ENCODE results near the gene OPA1. TPM values are rescaled to one million over a fixed set of nuclear protein-coding genes. Genes with fewer than 3 reads are reported as not detected.
"Not testable (repeated sequence)": the region's sequence is repeated elsewhere in the genome, so short reads cannot be mapped to it uniquely, and the experiment has no call there.

OPA1 gene
- total and polyA plus RNA-seq, 2 experiments from 2014 or later: 29.0 to 42.2 TPM

DNA sequence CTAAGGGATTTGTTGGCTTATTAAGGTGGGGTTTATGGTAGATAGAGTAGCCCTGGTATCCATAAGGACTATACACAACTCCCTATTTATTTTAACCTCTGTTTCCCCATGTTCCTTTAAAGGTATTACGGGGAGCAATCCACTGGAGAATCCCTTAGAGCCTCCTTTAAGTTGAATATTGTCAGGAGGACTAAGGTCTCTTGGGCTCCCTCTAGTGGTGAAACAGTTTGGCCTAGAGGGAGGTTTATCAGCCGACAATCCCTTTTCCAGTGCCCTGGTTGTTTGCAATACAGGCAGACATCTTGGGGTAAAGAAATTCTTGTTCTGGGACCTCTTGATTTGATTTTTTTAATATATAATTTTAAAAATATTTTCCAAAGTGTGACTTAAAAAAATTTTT is 12.9 kb downstream of the OPA1 start:
- Histone ChIP-seq H3K27me3 (replicated peaks; ENCODE audit: insufficient read depth) (no peaks in the 10 kb centered on the region), H3K4me1 (ENCODE audit: insufficient read depth) (no peaks in the 10 kb centered on the region), H3K9me3 (ENCODE audit: low read depth) (no peaks in the 10 kb centered on the region), H3K27ac (no peak overlapping the region), H3K4me3 (no peak overlapping the region), H4K20me1 (ENCODE audit: insufficient read depth) (no peaks in the 10 kb centered on the region), H3K9ac (no peak overlapping the region), H3F3A (ENCODE audit: insufficient read depth) (peaks cover 10% of the 10 kb centered on the region; the same call in 1 of the 2 replicates), H3K79me2 (ENCODE audit: insufficient read depth) (peaks cover 95% of the 10 kb centered on the region), H3K4me2 (ENCODE audit: unreplicated experiment) (no peak overlapping the region), H3K9me2 (ENCODE audit: insufficient read depth) (no peaks in the 10 kb centered on the region), H3K36me3 (ENCODE audit: low read depth) (no peaks in the 10 kb centered on the region), H2AFZ (no peak overlapping the region)
- no peak for TF ChIP-seq EZH2phosphoT487 (IDR thresholded peaks at IDR 0.05; ENCODE audit: insufficient read depth, low read depth)
- no peak for TF ChIP-seq EZH2 (IDR thresholded peaks at IDR 0.05; ENCODE audit: insufficient read depth, poor library complexity, severe bottlenecking)
- WGBS, 2 experiments (ENCODE audit: low coverage in 1 of 2, low lambda C conversion rate in 2 of 2, missing lambda C conversion rate in 2 of 2): 62 to 68% methylated on average over 2 of the region's 2 CpGs
- in situ Hi-C loops (cut with MboI): no loop called here
- DNase-seq: peak; percentile 72

DNA sequence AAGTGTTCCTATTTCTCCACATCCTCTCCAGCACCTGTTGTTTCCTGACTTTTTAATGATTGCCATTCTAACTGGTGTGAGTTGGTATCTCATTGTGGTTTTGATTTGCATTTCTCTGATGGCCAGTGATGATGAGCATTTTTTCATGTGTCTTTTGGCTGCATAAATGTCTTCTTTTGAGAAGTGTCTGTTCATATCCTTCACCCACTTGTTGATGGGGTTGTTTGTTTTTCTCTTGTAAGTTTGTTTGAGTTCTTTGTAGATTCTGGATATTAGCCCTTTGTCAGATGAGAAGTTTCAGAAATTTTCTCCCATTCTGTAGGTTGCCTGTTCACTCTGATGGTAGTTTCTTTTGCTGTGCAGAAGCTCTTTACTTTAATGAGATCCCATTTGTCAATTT is 13.9 kb downstream of the OPA1 start:
- H3K27ac ChIP-seq; H3K9me2 ChIP-seq (ENCODE audit: insufficient read depth); H3K4me1 ChIP-seq (ENCODE audit: insufficient read depth); H3K36me3 ChIP-seq (ENCODE audit: low read depth); H4K20me1 ChIP-seq (ENCODE audit: insufficient read depth); in situ Hi-C loops (cut with MboI); H3K9me3 ChIP-seq (ENCODE audit: low read depth); H3K9ac ChIP-seq; H3K4me3 ChIP-seq; H2AFZ ChIP-seq; H3K4me2 ChIP-seq (ENCODE audit: unreplicated experiment); DNase-seq; H3K27me3 ChIP-seq (replicated peaks; ENCODE audit: insufficient read depth): not testable (repeated sequence)
- Histone ChIP-seq H3K79me2 (ENCODE audit: insufficient read depth) (peaks cover 95% of the 10 kb centered on the region), H3F3A (ENCODE audit: insufficient read depth) (peaks cover 10% of the 10 kb centered on the region; the same call in 1 of the 2 replicates)

DNA sequence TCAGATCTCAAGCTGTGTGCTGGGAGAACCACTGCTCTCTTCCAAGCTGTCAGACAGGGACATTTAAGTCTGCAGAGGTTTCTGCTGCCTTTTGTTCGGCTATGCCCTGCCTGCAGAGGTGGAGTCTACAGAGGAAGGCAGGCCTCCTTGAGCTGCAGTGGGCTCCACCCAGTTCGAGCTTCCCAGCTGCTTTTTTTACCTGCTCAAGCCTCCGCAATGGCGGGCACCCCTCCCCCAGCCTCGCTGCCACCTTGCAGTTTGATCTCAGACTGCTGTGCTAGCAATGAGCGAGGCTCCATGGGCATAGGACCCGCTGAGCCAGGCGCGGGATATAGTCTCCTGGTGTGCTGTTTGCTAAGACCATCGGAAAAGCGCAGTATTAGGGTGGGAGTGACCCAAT is 17.5 kb downstream of the OPA1 start:
- H3K9me2 ChIP-seq (ENCODE audit: insufficient read depth); H3K36me3 ChIP-seq (ENCODE audit: low read depth); H3F3A ChIP-seq (ENCODE audit: insufficient read depth); H3K27me3 ChIP-seq (replicated peaks; ENCODE audit: insufficient read depth); H4K20me1 ChIP-seq (ENCODE audit: insufficient read depth); H3K9ac ChIP-seq; H3K4me3 ChIP-seq; H2AFZ ChIP-seq; H3K27ac ChIP-seq; H3K9me3 ChIP-seq (ENCODE audit: low read depth); H3K4me2 ChIP-seq (ENCODE audit: unreplicated experiment); DNase-seq; H3K4me1 ChIP-seq (ENCODE audit: insufficient read depth); in situ Hi-C loops (cut with MboI): not testable (repeated sequence)
- H3K79me2 ChIP-seq (ENCODE audit: insufficient read depth): peaks cover 97% of the 10 kb centered on the region
- WGBS, 2 experiments (ENCODE audit: low coverage in 1 of 2, low lambda C conversion rate in 2 of 2, missing lambda C conversion rate in 2 of 2): 94 to 99% methylated on average over 9 to 11 of the region's 11 CpGs

GRCh38 chr3:193614430-193614829 is 21.4 kb downstream of the OPA1 start:
- 72 to 80% methylated on average over 2 of the region's 2 CpGs for WGBS, 2 experiments (ENCODE audit: low coverage in 1 of 2, low lambda C conversion rate in 2 of 2, missing lambda C conversion rate in 2 of 2)
- H3K9me3 ChIP-seq (ENCODE audit: low read depth): no peaks in the 10 kb centered on the region
- H3K4me2 ChIP-seq (ENCODE audit: unreplicated experiment): no peak overlapping the region
- H3K9ac ChIP-seq: no peak overlapping the region
- H3K27ac ChIP-seq: no peak overlapping the region
- no peaks in the 10 kb centered on the region for H4K20me1 ChIP-seq (ENCODE audit: insufficient read depth)
- H3K4me3 ChIP-seq: no peak overlapping the region
- H3K27me3 ChIP-seq (replicated peaks; ENCODE audit: insufficient read depth): no peaks in the 10 kb centered on the region
- H3F3A ChIP-seq (ENCODE audit: insufficient read depth): no peaks in the 10 kb centered on the region
- in situ Hi-C loops (cut with MboI): no loop called here
- no peak for DNase-seq
- H2AFZ ChIP-seq: no peak overlapping the region
- peaks cover 77% of the 10 kb centered on the region for H3K79me2 ChIP-seq (ENCODE audit: insufficient read depth)
- H3K36me3 ChIP-seq (ENCODE audit: low read depth): peaks cover 12% of the 10 kb centered on the region
- no peaks in the 10 kb centered on the region for H3K9me2 ChIP-seq (ENCODE audit: insufficient read depth)
- no peak for TF ChIP-seq EZH2phosphoT487 (IDR thresholded peaks at IDR 0.05; ENCODE audit: insufficient read depth, low read depth)
- no peak for TF ChIP-seq EZH2 (IDR thresholded peaks at IDR 0.05; ENCODE audit: insufficient read depth, poor library complexity, severe bottlenecking)
- no peaks in the 10 kb centered on the region; the same call in 1 of the 2 replicates for H3K4me1 ChIP-seq (ENCODE audit: insufficient read depth)

DNA sequence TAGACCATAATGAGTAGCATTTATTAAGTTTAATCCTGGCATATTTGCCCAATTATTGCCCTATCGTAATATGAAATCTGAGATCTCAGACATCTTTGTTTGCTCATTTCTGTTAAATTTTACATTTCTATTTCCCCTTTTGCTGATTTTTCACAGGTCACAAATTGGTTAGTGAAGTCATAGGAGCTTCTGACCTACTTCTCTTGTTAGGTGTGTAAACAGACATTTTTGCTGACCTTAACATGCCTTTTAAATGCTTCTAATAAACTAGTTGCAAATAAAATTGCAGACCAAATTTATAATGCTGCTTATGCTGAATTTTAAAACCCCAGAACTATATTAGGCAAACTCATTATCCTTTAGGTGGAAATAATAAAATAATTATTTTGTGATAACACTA is 24.6 kb downstream of the OPA1 start:
- no peak overlapping the region for H3K4me3 ChIP-seq
- H3K9me3 ChIP-seq (ENCODE audit: low read depth): no peaks in the 10 kb centered on the region
- H3K36me3 ChIP-seq (ENCODE audit: low read depth): peaks cover 15% of the 10 kb centered on the region
- peaks cover 4% of the 10 kb centered on the region; the same call in 1 of the 2 replicates for H3F3A ChIP-seq (ENCODE audit: insufficient read depth)
- in situ Hi-C loops (cut with MboI): no loop called here
- no peaks in the 10 kb centered on the region for H4K20me1 ChIP-seq (ENCODE audit: insufficient read depth)
- no peak overlapping the region for H3K27ac ChIP-seq
- no peaks in the 10 kb centered on the region for H3K27me3 ChIP-seq (replicated peaks; ENCODE audit: insufficient read depth)
- WGBS, 2 experiments (ENCODE audit: low coverage in 1 of 2, low lambda C conversion rate in 2 of 2, missing lambda C conversion rate in 2 of 2): 93 to 100% methylated on average over 1 of the region's 1 CpG
- H3K4me2 ChIP-seq (ENCODE audit: unreplicated experiment): no peak overlapping the region
- no peak overlapping the region for H3K9ac ChIP-seq
- no peak overlapping the region for H2AFZ ChIP-seq
- H3K9me2 ChIP-seq (ENCODE audit: insufficient read depth): no peaks in the 10 kb centered on the region
- TF ChIP-seq EZH2 (IDR thresholded peaks at IDR 0.05; ENCODE audit: insufficient read depth, poor library complexity, severe bottlenecking): no peak
- TF ChIP-seq EZH2phosphoT487 (IDR thresholded peaks at IDR 0.05; ENCODE audit: insufficient read depth, low read depth): no peak
- no peak for DNase-seq
- peaks cover 3% of the 10 kb centered on the region; the same call in 1 of the 2 replicates for H3K4me1 ChIP-seq (ENCODE audit: insufficient read depth)
- H3K79me2 ChIP-seq (ENCODE audit: insufficient read depth): peaks cover 49% of the 10 kb centered on the region
